AG04450 (cell line): Measurements from ENCODE around the gene PDGFA. TPM values are rescaled to one million over a fixed set of nuclear protein-coding genes. Genes with fewer than 3 reads are reported as not detected.

Experiments used
- CTCF ChIA-PET: fragments of 300-600, 350-600 bp; formaldehyde crosslinking; extraction: SDS; loops from one replicate; lab custom pipeline; 2022; ENCODE audit warnings: antibody characterized with exemption, inconsistent platforms; lab: Charles Lee
- POLR2A ChIA-PET: fragments of 350-600 bp; formaldehyde crosslinking; extraction: SDS; loops from one replicate; lab custom pipeline; 2021; ENCODE audit warnings: antibody characterized with exemption, inconsistent platforms; lab: Yijun Ruan, JAX
- DNase-seq: peaks from one replicate; pipeline ENCODE4 v3.0.0-alpha.2; 2011; ENCODE audit warnings: low read depth, low spot score
- H3K27ac ChIP-seq: one replicate; pipeline ENCODE4 v1.5.1; 2012; ENCODE audit warnings: low read depth, low read length, control low read depth
- H3K27me3 ChIP-seq: one replicate; pipeline ENCODE4 v1.6.0; 2012; ENCODE audit warnings: low read length; ENCODE audit not compliant: control insufficient read depth, insufficient read depth
- H3K4me3 ChIP-seq: 2 replicates; pipeline ENCODE4 v1.5.1; 2011; ENCODE audit warnings: mild to moderate bottlenecking, low read depth, low read length, control low read depth
- H3K9me3 ChIP-seq: 2 replicates; pipeline ENCODE4 v1.5.1; 2012; ENCODE audit warnings: low read length; ENCODE audit not compliant: control insufficient read depth, insufficient read depth
- polyA plus RNA-seq: library from polyadenylated mRNA; depleted of rRNA; stranded (reverse); fragments of >200 nt; gene quantifications from 2 replicates; pipeline ENCODE4 v1.2.3, GENCODE V29; 2011
- TF ChIP-seq, protein P1 (sequence below): IDR thresholded peaks from 2 replicates; pipeline ENCODE4 v1.5.1; 2011; ENCODE audit warnings: low read depth, low read length, control low read depth, inconsistent platforms

The PDGFA gene
- polyA plus RNA-seq, 1 experiment: 2.0 TPM

DNA sequence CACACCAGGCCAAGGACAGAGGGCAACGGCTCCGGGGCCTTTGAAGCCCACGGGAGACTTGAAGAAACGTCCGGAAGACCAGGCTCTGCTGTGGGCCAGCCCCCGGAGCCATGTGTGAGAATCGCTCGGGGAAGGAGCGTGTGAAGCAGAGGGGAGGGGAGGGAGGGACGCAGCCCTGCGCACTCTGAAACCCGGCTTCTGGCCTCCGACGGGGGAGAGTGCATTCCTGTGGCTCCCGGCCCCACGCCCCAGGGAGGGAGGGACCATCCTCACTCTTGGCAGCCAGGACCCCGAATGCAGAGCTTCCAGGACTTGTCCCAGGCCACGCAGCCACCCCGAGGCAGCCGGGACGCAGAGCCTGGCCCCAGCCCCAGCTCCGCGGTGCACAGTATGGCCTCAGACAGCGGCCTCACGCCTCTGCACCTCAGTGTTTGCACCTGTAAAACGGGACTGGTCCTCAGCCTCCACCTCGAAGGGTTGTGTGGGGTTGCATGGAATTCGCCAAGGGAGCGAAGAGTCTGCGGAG, 67.4 kb downstream of the PDGFA start:
- TF ChIP-seq, protein P1, sequence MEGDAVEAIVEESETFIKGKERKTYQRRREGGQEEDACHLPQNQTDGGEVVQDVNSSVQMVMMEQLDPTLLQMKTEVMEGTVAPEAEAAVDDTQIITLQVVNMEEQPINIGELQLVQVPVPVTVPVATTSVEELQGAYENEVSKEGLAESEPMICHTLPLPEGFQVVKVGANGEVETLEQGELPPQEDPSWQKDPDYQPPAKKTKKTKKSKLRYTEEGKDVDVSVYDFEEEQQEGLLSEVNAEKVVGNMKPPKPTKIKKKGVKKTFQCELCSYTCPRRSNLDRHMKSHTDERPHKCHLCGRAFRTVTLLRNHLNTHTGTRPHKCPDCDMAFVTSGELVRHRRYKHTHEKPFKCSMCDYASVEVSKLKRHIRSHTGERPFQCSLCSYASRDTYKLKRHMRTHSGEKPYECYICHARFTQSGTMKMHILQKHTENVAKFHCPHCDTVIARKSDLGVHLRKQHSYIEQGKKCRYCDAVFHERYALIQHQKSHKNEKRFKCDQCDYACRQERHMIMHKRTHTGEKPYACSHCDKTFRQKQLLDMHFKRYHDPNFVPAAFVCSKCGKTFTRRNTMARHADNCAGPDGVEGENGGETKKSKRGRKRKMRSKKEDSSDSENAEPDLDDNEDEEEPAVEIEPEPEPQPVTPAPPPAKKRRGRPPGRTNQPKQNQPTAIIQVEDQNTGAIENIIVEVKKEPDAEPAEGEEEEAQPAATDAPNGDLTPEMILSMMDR: no peak
- H3K27ac ChIP-seq: no peak overlapping the region
- peaks cover 31% of the 10 kb centered on the region for H3K27me3 ChIP-seq
- ChIA-PET CTCF (no interaction called here), POLR2A (no interaction called here)
- no peaks in the 10 kb centered on the region; the same call in 1 of the 2 replicates for H3K9me3 ChIP-seq
- DNase-seq: no peak
- H3K4me3 ChIP-seq: no peak overlapping the region

DNA sequence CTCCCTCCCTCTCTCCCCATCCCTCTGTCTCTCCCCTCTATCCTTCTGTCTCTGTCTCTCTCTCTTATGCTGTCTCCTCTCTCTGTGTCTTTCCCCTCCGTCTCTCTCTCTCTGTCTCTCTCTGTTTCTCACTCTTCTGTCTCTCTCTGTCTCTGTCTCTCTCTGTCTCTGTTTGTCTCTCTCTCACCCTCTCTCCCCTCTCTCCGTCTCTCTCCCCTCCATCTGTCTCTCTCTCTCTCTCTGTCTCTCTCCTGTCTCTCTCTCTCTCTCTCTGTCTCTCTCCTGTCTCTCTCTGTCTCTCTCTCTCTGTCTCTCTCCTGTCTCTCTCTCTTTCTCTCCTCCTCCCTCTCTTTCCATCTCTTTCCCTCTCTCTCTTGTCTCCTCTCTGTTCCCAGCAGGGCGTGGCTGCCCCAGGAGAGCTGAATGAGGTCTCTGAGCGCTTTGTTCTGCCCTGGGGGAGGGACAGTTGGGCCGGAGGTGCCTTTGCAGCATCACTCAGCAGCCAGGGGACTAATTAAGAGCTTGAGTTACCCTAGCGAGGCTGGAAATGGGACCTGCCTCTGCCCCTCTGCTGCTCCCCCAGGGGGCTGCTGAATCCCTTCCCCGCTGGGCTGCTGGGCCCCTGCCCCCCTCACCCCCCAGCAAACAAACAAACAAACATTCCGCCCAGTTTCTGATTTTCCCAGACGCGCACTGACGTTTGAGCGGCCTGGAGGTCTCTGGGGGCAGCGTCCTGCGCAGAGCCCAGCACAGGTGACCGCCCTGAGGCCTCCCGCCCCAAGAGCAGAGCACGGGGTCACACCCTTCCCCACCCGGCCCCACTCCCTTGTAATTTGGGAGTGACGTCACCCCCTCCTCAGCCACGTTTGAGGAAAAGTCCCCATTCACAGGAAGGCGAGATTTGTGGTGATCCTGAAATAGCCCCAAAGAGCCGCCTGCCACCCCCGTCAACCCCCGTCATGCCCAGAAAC, 68.1 kb downstream of the PDGFA start:
- Histone ChIP-seq H3K27me3 (peaks cover 32% of the 10 kb centered on the region), H3K4me3 (no peak overlapping the region), H3K9me3 (no peaks in the 10 kb centered on the region; the same call in 1 of the 2 replicates), H3K27ac (no peak overlapping the region)
- DNase-seq: no peak
- POLR2A ChIA-PET: no interaction called here
- TF ChIP-seq, protein P1: no peak
- CTCF ChIA-PET: no interaction called here

DNA sequence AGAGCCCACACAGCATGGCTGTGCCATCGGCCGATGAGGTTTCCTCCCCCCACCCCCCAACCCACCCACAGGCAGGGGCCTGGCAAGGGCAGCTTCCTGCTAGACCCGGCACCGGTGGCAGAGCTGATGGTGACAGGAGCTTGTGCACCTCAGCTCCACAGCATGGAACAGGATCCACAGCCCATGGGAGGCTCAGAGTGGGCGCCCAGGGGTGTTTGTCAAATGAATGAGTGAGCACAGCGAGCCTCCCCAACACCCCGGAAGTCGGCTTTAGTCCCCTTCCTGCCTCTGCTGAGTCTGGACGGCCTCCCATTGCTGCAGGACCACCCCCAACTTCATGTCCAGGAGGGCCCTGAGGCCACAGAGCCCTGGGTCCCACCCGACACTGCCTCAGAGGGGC, 68.9 kb downstream of the PDGFA start:
- Histone ChIP-seq H3K27ac (no peak overlapping the region), H3K9me3 (no peaks in the 10 kb centered on the region; the same call in 1 of the 2 replicates), H3K4me3 (no peak overlapping the region), H3K27me3 (peaks cover 34% of the 10 kb centered on the region)
- ChIA-PET POLR2A (no interaction called here), CTCF (no interaction called here)
- TF ChIP-seq, protein P1: no peak
- DNase-seq: no peak

DNA sequence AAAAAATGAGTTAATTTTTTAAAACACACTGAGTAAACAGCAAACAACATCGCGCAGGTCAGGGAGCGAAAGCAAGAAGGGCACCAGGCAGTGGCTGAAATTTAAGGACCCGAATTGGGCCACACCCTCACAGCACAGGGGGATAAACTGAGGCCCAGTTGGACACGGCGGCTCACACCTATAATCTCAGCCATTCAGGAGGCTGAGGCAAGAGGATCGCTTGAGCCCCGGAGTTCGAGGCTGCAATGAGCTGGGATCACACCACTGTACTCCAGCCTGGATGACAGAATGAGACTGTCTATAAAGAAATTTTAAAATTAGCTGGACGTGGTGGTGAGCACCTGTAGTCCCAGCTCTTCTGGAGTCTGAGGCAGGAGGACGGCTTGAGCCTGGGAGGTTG, 69.6 kb downstream of the PDGFA start:
- CTCF ChIA-PET: no interaction called here
- peaks cover 34% of the 10 kb centered on the region for H3K27me3 ChIP-seq
- no peak overlapping the region for H3K27ac ChIP-seq
- TF ChIP-seq, protein P1: no peak
- H3K4me3 ChIP-seq: no peak overlapping the region
- no peak for DNase-seq
- POLR2A ChIA-PET: interaction anchor here (0.6 kb wide), 1 partner anchor 48 kb away, joined by 5 read pairs; no protein-coding TSS in a partner anchor
- H3K9me3 ChIP-seq: no peaks in the 10 kb centered on the region; the same call in 1 of the 2 replicates
